HG02588 (cell line): ENCODE data around the gene NXPH3.

Experiments
- ATAC-seq: cut with Tn5 transposase; IDR thresholded peaks from one replicate; pipeline ENCODE4 v1.9.1; 2021; ENCODE audit warnings: mild to moderate bottlenecking, moderate library complexity; ENCODE audit not compliant: unreplicated experiment

NXPH3 gene

DNA sequence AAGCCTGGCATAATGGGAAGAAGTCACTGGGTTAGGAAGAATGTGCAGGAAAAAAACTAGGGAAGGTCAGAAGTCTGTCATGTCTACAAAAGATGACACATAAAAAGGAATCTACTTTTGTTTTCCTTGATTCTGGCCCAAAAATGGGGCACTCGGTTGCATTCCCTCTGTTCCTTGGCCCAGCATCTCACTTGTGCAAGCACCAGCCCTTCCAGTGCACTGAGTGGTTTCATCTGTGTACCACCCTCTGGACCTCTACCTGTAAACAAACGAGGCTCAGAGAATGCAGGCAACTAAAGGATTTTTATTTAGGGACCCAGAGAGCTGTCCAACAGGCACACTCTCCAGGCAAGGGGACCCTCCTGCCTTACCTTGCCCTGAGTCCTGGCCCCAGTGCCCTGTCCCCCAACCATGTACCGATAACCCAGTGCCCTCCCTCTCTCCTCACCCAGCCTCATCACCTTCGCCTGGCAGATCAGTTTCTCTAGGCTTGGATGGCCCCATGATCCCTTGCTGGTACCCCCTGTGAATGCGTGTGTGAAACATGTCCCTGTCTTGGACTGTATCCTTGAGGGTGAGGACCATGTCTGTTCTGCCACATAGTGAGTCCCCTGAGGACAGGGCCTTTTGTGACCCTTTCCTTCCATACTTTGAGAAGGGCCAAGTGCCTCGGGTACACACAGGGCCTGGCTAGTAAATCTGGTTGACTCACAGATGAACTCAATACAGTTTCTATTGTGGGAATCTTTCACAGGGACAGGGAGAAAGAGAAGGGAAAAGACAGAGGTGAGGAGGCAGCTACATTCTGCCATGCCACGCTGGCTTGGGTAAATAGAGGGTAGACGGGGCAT lies 13.3 kb downstream of the NXPH3 start:
- ATAC-seq = no peak

DNA sequence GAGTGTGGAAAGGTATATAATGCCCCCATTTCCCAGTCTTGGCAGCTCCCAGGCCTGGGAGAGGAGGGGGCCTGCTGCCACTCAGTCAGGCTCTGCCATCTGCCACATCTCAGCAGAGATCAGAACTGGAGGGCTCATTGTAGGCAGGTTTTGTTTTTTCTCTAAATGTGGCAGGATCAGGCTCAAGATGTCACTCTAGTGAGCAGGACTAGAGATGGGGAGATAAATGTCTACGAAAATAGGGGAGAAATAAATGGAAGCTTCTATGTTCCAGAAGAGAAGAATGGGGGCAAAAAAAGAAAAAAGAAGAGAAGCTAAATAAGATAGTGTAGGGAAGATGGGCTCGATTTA lies 13.9 kb downstream of the NXPH3 start:
- ATAC-seq = no peak

DNA sequence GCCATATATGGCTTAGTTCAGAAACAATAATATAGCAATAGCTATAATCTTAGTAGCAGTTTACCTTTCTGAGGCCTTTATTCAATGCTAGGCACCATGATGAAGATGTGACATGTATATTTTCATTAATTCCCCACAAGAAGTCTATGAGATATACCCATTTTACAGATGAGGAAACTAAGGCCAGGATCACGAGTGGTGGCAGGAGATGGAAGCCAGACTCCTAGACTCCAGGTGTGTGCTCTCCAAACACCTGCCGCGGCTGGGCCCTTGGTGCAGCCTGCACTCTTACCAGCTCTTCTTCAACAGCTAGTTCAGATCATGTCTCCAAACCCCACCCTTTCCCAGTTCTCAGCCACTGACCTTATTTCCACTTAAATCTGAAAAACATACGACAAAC lies 15.2 kb downstream of the NXPH3 start:
- no peak for ATAC-seq

DNA sequence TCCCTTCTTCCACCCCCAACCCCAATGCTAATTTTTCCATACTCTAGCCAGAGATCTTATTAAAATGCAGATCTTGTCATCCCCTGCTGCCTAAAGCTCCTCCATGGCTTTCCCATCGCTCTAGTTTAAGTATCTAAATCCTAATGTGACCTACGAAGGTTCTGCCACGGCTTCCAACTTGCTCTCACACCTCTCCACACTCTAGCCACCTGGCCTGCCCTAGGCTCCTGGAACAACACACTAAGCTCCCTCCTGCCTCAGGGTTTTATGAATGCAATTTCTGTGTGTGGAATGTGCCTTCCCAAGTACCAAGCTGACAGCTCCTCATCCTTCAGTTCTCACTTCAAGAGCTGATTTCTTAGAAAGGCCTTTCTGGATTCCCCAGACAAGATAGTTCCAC lies 16.6 kb downstream of the NXPH3 start:
- ATAC-seq = no peak

DNA sequence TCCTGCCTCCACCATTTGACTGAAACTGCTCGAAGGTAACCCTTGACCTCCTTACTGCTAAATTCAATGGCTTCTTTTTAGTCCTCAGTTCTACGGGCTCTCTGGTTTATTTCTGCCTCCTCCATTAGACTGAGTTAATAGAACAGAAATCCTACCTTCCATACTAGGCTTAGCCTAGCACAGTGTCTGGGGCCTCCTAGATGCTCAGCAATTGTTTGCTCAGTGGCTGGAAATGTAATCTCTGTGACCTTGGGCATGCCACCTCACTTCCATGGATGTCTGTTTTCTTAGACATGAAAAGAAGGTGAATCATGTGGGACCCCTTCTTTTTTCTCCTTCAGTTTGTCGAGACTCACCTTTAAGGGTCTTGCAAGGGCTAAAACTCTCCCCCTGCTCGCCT lies 19.7 kb downstream of the NXPH3 start:
- ATAC-seq = no peak

DNA sequence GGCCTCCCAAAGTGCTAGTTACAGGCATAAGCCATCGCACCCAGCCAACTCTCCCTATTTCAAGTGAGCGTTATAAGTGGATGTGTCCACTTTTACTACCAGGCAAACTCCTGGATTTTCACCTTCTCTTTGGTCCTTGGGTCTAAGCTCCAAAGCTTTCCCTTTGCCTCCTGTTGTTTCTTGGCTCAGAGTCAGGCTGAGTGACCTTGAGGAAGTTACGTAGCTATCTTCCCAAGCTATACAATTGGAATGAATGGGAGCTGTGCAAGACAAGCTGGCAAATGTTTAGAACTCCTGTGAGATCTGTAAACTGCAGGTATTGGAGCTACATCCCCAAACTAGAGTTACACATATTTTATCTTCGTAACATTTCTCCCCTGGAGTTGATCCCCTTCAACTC lies 20.3 kb downstream of the NXPH3 start:
- no peak for ATAC-seq

DNA sequence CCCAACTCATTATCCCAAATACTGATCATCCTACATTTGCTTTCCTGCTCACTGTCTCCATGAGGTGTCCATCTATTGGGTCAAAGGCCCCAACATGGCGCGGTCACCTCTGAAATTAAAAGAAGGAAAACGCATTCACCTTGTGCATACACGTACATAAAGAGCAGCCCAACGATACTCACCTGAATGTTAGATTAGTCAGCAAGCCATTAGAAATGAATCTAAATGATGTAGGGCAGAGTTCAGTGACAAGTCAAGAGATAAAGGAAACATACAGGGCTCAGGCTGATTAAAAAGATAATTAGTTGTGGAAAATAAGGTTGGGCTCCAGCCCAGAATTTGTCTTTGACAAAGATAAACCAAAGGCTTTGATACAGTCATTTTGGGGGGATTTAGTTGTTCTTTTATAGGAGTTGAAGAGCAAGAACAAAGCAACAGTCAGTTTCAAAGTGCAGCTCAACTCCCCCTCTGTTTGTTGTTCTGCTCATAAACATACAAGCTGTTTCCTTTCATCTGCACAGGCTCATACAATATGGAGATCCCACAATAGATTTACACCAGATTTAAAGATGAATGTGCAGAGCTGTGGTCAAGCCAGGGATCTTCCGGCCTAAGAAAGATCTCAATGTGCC lies 21.1 kb downstream of the NXPH3 start:
- no peak for ATAC-seq

DNA sequence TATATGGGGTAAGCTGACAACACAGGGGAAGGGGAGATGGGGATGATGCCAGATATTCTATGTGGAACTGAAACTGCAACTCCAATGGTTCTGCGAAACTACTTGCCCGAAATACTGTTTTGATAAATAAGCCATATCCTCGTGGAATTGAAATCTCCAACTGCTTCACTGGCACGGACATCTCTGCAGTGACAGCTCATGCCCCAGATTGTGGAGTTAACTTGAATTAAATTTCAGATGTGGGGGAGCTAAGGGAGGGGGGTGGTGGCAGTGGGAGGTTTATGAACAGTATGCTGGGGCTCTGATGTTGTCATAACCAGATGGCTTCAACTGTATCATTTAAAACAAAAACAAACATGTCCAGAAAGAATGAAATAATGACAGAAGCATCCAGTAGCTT lies 21.8 kb downstream of the NXPH3 start:
- no peak for ATAC-seq

DNA sequence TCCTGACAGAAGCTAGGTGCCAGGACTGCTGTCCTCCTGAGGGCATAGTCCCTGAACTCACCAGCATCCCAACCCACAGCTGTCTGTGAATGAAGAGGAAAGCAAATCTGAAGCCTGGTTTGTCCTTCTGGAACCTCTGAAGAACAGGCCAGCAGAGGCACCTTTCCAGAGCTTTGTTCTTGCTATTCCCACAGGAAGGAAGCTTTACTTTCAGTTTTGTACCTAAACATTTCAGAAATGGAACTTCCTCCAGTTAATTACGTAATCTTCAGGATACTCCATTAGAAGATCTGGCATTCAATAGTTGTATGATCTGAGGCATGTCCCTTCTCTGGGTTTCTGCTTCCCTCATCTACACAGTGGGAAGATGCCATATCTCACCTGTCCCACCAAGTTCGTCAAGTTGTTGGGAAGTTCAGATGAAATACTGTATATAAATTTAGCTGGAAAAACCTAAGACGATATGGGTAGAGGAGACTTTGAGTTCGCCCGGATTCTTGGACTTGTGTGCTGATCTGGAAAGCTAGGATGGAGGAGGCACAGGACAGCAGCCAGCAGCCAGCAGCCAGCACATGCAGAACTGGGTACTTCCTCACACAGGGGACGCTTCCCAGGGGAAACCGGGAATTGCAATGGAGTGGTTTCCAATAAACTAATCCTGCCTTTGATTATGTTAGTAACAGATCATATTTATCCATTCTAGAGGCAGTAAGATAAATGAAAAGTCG lies 22.4 kb downstream of the NXPH3 start:
- no peak for ATAC-seq

DNA sequence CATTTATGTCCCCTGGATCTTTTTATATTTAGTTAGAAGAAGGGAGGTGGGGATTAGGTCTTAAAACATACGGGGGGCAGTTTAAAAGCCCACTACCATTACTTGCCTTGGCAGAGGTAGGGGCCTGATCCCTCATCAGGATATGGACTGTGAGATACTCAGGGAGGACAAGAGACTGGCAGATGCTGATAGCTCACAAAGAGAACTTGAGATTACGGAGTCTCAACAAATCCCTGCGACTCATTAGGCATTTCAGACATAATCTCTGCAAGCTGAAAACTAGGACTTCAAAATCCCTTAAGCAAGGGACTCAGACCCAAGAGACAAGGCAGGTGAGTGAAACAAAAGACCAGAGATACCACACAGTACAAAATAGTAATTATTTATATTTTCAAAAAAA lies 23.2 kb downstream of the NXPH3 start:
- no peak for ATAC-seq

DNA sequence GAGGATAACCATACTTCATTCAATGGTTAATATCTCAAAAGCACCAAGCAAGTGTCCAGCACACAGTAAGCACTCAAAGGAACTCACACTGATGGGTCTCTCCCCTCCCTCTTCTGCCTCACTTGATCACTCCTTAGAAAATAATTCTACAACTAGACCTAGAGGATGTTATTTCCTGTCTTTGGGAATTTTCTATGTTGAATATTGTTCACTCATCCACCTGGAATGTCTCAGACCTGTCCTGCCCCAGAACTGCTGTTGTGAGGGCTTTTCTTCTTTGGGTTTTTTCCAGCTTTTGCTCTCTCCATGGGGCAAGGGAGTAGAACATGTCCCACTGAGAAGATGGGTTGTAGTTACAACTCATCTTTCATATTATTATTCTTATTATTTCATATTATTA lies 25.3 kb downstream of the NXPH3 start:
- no peak for ATAC-seq

DNA sequence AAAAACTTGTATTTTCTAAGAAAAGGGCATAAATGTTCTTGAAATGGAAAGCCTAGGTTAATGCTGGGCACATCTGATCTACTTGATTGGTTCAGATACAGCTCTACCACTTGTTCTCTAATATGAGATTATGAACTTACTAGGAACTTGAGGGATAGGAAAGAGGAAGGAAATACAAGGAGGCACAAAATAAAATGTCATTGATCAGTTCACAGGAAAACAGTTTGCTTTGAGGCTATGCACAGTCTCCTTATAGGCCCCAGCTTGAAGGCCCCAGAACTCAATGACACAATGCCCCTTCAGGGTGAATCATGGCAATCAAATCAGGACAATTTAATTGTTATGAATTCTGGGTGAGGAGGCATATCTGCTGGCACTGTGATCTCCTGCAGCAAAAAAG lies 27.1 kb downstream of the NXPH3 start:
- no peak for ATAC-seq

DNA sequence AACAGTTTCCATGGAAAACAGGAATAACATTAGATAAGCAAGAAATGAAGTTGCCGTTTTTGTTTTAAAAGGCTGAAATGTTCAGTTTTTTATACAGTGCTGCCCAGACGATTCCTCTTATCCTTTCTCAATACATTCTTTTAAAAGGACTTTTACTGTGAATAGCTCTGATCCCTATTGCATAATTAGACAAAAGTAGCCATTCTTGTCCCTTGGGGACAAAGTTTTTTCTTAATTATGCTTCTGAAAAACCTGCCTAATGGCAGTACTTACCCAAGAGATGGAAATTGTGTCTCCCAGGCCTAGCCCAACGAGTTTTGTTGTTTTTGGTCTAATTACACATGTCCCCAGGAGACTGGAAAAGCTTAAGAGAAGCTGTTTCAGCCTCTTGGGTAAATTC lies 27.6 kb downstream of the NXPH3 start:
- no peak for ATAC-seq

DNA sequence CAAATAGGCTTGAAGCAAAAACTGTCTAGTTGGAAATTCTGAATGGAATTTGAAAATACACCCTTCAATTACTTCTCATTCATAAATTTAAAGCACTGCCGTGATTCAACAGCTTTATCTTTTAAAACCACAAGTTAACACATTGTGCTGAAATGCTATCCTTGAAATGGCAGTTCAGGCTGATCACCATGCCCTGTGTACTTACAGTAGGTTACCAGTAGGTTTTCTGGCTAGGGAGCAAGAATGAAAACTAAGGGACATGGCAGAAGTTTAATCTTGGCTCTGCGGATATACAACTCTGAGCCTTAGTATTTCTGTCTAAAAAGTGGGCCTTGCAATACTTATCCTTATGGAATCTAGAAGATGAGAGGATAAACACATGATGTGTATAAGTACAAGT lies 28.0 kb downstream of the NXPH3 start:
- no peak for ATAC-seq

DNA sequence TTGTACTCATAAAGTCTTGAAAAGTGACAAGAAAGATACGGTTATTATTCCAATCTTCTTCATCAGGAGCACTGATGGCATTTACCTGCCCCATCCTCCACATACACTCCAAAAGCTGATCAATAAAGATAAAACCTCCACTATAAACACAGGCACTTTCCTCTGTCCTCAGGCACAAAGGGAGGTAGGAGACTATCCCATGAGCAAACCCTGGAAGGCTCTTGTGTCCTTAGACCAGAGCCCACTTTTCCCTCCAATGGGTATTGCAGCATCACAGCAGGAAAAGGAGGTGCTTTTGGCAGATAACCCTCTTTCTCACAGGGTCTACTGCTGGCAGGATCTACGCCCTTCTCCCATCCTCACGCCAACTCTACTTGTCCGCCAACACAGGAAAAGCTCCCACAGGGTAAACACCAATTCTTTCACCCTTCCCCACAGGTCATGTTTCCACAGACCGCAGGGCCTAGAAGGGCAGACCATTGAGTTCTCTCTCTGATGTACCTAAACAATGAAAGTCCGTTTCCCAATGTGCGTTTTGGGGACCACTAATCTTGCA lies 28.7 kb downstream of the NXPH3 start:
- ATAC-seq = no peak

DNA sequence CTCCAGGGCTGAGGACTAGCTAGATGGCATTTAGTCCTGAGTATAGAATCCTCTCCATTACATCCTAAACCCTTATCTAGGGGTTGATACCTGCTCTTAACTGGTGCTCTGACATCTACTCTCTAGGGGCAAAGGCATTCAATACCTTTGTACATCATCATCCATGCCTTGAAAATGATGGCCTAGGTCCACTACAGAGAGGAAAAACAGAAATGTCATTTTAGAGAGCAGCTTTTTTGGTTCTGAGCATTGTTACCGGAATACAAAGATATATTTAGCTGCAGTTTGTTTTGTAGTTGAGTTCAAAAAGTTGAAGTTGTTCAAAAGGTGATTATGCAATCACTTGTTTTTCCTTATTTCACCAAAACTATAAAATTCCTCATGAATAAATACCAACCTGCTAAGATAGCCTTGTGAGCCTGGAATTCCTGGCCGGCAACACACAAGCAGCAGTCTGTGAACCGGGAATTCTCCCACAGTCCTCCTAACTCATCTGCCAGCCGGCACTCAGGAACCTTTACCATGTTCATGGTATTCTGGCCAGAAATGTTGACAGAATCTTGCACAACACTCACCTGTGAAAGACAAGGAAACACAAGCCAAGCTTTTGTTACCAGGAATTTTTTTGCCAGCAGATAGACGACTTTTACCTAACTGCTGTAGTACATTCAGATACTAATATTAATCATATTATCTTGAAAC lies 35.4 kb downstream of the NXPH3 start:
- no peak for ATAC-seq

DNA sequence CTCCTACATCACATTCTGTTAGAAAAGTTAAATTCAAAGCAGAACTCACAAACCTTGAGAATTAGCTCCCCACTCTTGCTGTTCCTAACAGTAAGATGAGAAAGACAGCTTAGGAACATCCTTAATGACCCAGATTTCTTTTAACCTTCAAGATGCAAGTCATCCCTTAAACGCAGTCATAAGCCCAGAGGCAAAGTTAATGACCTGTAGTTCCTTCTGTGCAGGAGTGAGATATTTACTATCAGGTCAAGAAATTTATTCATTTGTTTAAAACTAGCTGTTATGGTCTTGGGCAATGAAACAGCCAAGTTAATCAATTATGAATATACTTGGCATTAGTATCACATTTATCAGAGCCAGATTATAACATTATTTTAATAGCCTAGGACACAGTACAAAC lies 37.1 kb downstream of the NXPH3 start:
- no peak for ATAC-seq

DNA sequence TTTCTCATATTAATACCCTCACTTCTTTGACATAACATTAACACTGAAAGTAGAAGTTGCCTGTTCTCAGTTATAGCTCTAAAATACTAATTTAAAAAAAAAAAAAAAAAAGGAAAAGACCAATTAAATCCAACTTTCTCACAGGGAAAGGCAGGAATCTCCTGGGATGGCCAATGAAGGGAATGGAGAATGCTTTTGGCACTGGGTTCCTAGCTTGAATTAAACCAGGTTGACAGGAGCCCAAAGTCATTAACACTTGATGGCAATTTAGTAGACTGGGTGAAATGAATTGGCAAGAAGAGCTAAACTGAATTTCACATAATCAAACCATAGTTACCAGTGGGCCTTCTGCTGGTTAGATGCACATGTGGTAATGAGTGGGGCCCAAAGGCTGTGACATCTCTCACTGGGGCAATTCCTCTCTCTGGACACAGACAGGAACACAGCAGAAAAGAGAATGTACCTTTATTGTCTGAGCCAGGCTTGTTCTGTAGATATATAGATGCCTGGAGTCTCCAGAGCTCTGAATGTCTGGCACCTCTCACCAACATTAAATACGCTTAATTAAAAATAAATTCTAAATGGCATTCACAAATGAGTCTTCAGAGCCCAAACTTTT lies 37.6 kb downstream of the NXPH3 start:
- ATAC-seq = no peak

DNA sequence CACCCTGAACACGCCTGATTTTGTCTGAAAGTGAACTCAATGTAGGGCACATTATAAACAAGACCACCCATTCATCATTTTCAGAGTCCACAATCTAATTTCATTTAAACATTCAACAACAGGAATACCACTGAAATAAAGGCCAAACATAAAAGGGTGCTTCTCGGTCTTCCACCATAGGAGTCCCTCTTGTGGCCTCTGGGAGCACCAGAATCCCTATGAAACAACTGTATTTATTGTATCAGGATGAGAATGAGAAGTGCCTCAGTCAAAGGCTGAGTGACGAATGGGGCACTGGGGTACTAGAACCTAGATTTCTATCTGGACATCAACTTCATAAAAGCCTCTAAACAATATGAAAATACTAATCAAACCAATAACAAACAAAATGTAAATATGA lies 40.4 kb downstream of the NXPH3 start:
- no peak for ATAC-seq

DNA sequence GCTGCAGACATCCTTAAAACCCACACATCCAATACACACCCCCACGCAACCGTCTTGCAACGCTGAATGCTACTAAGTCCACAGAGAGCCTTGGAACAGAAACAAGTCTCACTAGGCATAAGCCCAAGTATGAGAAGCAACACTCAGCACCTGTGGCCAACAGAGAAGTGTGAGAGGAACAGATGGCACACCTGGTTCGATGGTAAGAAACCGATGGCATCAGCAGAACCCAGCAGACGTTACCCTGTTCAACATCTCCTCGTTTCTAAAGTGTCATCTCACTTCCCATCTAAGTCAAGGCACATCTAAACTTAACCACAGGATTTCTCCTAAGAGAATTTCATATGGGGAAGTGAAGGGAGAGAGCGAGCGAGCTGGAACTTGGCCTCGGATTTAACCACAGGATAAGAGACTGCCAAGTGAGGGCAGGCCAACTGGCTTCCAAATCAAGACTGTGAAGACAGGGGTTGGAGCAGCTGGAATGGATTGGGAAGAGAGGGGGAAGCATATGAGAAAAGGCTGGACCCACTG lies 41.0 kb downstream of the NXPH3 start:
- ATAC-seq = no peak
